Measurements from ENCODE around the gene ASPN. TPM values are rescaled to one million over a fixed set of nuclear protein-coding genes. Genes with fewer than 3 reads are reported as not detected.

The ASPN gene
- total and polyA plus RNA-seq, 3 donors from 2014 or later: 0.12 to 5.0 (median 0.39) TPM

DNA sequence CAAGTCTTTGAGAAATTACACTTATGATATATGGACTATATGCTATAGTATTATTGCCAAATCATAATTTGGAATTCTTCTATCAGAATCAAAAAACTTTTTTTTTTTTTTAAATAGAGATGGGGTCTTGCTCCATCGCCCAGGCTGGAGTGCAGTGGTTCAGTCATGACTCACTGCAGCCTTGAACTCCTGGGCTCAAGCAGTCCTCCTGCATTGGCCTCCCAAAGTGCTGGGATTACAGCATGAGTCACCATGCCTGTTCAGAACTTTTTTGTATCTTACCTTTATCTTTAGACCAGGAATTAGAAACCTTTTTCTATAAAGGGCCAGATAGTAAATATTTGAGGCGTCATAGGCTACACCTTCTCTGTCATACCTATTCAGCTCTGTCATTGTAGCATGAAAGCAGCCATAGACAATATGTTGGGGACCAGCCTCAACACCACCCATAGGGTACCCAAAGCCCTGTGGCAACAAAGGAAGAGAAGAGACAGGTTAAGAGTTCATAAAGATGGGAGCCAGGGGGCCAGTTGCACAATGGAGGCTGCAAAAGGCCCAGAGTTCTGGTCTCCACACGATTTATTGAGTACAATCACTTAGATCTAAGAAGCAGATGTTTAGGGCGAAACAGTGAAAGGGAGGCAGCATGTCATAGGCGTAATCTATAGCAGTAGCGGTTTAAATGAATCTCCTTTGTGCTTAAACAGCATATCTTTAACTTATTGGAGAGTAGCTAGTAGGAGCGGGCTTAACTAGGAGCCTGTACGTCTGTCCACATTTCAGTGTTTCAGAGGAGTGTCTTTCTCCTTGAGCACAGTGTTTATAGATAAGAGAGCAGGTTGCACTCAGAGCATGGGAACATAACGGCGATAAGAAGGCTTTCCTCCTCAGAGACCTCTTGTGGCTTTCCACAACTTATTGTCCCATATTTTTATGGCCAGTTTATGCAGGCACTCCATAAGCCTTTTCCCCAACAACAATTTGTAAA is 41.0 kb upstream of the ASPN start:
- no peaks in the 10 kb centered on the region for H3K27me3 ChIP-seq
- no peaks in the 10 kb centered on the region for H3K9me3 ChIP-seq
- WGBS, 2 donors: 53 to 82% methylated on average over 10 of the region's 10 CpGs
- peak overlapping the region in 1 of 2 donors; percentile 11 for H3K27ac ChIP-seq
- intact Hi-C loops (cut with DNase I; ENCODE audit: low total_unique reads): no loop called here
- peaks cover 16% of the 10 kb centered on the region for H3K4me1 ChIP-seq
- TF ChIP-seq, protein P1, sequence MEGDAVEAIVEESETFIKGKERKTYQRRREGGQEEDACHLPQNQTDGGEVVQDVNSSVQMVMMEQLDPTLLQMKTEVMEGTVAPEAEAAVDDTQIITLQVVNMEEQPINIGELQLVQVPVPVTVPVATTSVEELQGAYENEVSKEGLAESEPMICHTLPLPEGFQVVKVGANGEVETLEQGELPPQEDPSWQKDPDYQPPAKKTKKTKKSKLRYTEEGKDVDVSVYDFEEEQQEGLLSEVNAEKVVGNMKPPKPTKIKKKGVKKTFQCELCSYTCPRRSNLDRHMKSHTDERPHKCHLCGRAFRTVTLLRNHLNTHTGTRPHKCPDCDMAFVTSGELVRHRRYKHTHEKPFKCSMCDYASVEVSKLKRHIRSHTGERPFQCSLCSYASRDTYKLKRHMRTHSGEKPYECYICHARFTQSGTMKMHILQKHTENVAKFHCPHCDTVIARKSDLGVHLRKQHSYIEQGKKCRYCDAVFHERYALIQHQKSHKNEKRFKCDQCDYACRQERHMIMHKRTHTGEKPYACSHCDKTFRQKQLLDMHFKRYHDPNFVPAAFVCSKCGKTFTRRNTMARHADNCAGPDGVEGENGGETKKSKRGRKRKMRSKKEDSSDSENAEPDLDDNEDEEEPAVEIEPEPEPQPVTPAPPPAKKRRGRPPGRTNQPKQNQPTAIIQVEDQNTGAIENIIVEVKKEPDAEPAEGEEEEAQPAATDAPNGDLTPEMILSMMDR (IDR thresholded peaks at IDR 0.05): no peak
- TF ChIP-seq POLR2A (IDR thresholded peaks at IDR 0.05): no peak
- H3K4me3 ChIP-seq: no peak overlapping the region
- no peak for DNase-seq
- H3K36me3 ChIP-seq (ENCODE audit: low read depth, missing control alignments): no peaks in the 10 kb centered on the region

DNA sequence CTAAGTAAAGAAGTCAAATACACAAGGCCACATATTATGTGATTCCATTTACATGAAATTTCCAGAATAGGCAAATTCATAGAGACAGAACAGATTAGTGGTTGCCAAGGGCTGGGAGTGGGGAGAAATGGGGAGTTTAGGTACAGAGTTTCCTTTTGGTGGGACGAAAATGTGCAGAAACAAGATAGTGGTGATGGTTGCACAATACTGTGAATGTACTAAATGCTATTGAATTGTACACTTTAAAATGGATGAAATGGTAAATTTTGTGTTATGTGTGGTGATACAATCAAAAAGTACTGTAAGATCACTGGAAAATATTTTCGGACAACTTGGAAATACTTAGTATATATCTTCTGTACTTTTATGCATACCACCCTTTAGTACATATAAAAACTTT is 38.5 kb upstream of the ASPN start:
- Histone ChIP-seq H3K27ac (no peak overlapping the region), H3K4me3 (no peak overlapping the region), H3K27me3 (no peaks in the 10 kb centered on the region), H3K4me1 (peaks cover 16% of the 10 kb centered on the region), H3K9me3 (no peaks in the 10 kb centered on the region), H3K36me3 (ENCODE audit: low read depth, missing control alignments) (no peaks in the 10 kb centered on the region)
- no peak for DNase-seq
- intact Hi-C loops (cut with DNase I; ENCODE audit: low total_unique reads): no loop called here
- 80 to 85% methylated on average over 2 of the region's 2 CpGs for WGBS, 2 donors
- TF ChIP-seq, protein P1 (IDR thresholded peaks at IDR 0.05): no peak
- no peak for TF ChIP-seq POLR2A (IDR thresholded peaks at IDR 0.05)

DNA sequence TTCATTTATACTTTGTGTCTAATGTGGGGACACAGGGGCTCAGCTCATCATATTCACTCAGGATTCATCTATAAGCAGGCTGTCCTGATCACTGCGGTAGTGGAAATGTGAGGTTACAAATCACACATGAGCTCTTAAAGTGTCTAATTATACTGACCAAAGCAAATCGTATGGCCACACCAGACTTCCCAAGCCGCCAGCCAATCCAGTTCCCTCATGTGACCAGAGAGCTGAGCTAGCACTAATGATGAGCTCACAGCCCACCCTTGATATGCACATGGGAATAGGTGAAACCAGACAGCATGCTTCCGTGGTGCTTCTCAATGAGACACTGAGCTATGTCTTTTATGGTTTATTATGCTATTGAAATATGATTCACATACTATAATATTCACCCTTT is 35.9 kb upstream of the ASPN start:
- Histone ChIP-seq H3K36me3 (ENCODE audit: low read depth, missing control alignments) (no peaks in the 10 kb centered on the region), H3K27me3 (no peaks in the 10 kb centered on the region), H3K9me3 (no peaks in the 10 kb centered on the region), H3K27ac (no peak overlapping the region), H3K4me3 (no peak overlapping the region), H3K4me1 (peaks cover 5% of the 10 kb centered on the region)
- TF ChIP-seq, protein P1 (IDR thresholded peaks at IDR 0.05): no peak
- no peak for TF ChIP-seq POLR2A (IDR thresholded peaks at IDR 0.05)
- WGBS, 2 donors: 85 to 91% methylated on average over 4 of the region's 4 CpGs
- DNase-seq: no peak
- intact Hi-C loops (cut with DNase I; ENCODE audit: low total_unique reads): no loop called here

GRCh38 chr9:92517046-92517445 is 34.7 kb upstream of the ASPN start:
- no peak overlapping the region for H3K27ac ChIP-seq
- no peak overlapping the region for H3K4me3 ChIP-seq
- 81 to 89% methylated on average over 3 of the region's 3 CpGs for WGBS, 2 donors
- H3K9me3 ChIP-seq: no peaks in the 10 kb centered on the region
- H3K36me3 ChIP-seq (ENCODE audit: low read depth, missing control alignments): no peaks in the 10 kb centered on the region
- intact Hi-C loops (cut with DNase I; ENCODE audit: low total_unique reads): no loop called here
- no peaks in the 10 kb centered on the region for H3K4me1 ChIP-seq
- no peak for DNase-seq
- H3K27me3 ChIP-seq: no peaks in the 10 kb centered on the region
- no peak for TF ChIP-seq POLR2A (IDR thresholded peaks at IDR 0.05)
- TF ChIP-seq, protein P1 (IDR thresholded peaks at IDR 0.05): no peak

All from testis (tissue), 3 donors.